Activated CD4-positive, alpha-beta T cell treated with anti-CD3 and anti-CD28 coated beads for 36 hours (primary cell): Measurements from ENCODE around the gene PAN2. TPM values are rescaled to one million over a fixed set of nuclear protein-coding genes. Genes with fewer than 3 reads are reported as not detected.
"Not testable (repeated sequence)": the region's sequence is repeated elsewhere in the genome, so short reads cannot be mapped to it uniquely, and the experiment has no call there.

ENCODE experiments used
- ATAC-seq: fragments of 200-7000 bp; cut with Tn5 transposase; one replicate; pipeline ENCODE4 v1.10.0; 2021; ENCODE audit warnings: mild to moderate bottlenecking, moderate library complexity
- CTCF ChIA-PET: fragments of 350-600 bp; sonication (Branson Sonifier 250); formaldehyde crosslinking; loops from one replicate; lab custom pipeline; 2021; ENCODE audit warnings: antibody characterized with exemption; lab: Charles Lee
- POLR2A ChIA-PET: fragments of 350-600 bp; sonication (Branson Sonifier 250); formaldehyde crosslinking; loops from one replicate; lab custom pipeline; 2021; ENCODE audit warnings: antibody characterized with exemption, inconsistent platforms; lab: Charles Lee
- DNase-seq: peaks from one replicate; pipeline ENCODE4 v3.0.0-alpha.2; 2020
- H3K27ac Mint-ChIP-seq: one replicate; pipeline ENCODE4 v1.8.0; 2021; ENCODE audit warnings: mixed read lengths
- H3K27me3 Mint-ChIP-seq: one replicate; pipeline ENCODE4 v1.8.0; 2021; ENCODE audit warnings: mixed read lengths
- H3K36me3 Mint-ChIP-seq: one replicate; pipeline ENCODE4 v1.8.0; 2021; ENCODE audit warnings: low read depth, mixed read lengths
- H3K4me1 Mint-ChIP-seq: one replicate; pipeline ENCODE4 v1.8.0; 2021; ENCODE audit warnings: mixed read lengths
- H3K4me3 Mint-ChIP-seq: one replicate; pipeline ENCODE4 v1.8.0; 2021; ENCODE audit warnings: mild to moderate bottlenecking, moderate library complexity, mixed read lengths
- H3K9me3 Mint-ChIP-seq: one replicate; pipeline ENCODE4 v1.8.0; 2021; ENCODE audit warnings: low read depth, mixed read lengths
- intact Hi-C, 2 experiments: fragments of 100-400 bp; cut with DNase I in 1 of 2; cut with micrococcal nuclease in 1 of 2; formaldehyde crosslinking; loops; one replicate each; pipeline versions ENCODE4 v1.14.2 to v1.15.1; 2022 to 2024; cut with DNase I, micrococcal nuclease
- total RNA-seq, 2 experiments: library from RNA; stranded (reverse); gene quantifications; one replicate each; pipeline ENCODE4 v1.2.3, GENCODE V29; 2021

The PAN2 gene
- total RNA-seq, 2 experiments from 2014 or later: 54.6 to 62.5 TPM

GRCh38 chr12:56332512-56333196 is 1.1 kb downstream of the PAN2 start:
- H3K27ac Mint-ChIP-seq: peak overlapping the region; percentile 99

GRCh38 chr12:56330936-56331490 is 2.8 kb downstream of the PAN2 start:
- DNase-seq (no peak), ATAC-seq (no peak)
- H3K4me1 Mint-ChIP-seq: peaks cover 11% of the 10 kb centered on the region
- H3K27ac Mint-ChIP-seq: no peak overlapping the region
- CTCF ChIA-PET: interaction anchor here (0.7 to 3.9 kb wide), 2 partner anchors 15 to 129 kb away, joined by 3 to 16 read pairs; partner anchors contain the start of gene CNPY2
- POLR2A ChIA-PET: interaction anchor here (0.6 kb wide), 1 partner anchor 29 kb away, joined by 6 read pairs; the partner anchor contains the start of gene STAT2
- peaks cover 9% of the 10 kb centered on the region for H3K36me3 Mint-ChIP-seq
- intact Hi-C loops: loop anchor here in 1 of 2 experiments (5.0 to 10.0 kb wide), 4 partner anchors 306 to 754 kb away; partner anchors contain the start of genes NAB2, NACA and PYM1
- no peaks in the 10 kb centered on the region for H3K9me3 Mint-ChIP-seq
- H3K4me3 Mint-ChIP-seq: no peak overlapping the region
- H3K27me3 Mint-ChIP-seq: no peaks in the 10 kb centered on the region

More at GRCh38 chr12:56332512-56333196, 1.1 kb downstream of the PAN2 start:
- Mint-ChIP-seq H3K4me3 (peak overlapping the region; percentile 83), H3K36me3 (no peaks in the 10 kb centered on the region), H3K9me3 (no peaks in the 10 kb centered on the region), H3K4me1 (peaks cover 24% of the 10 kb centered on the region), H3K27me3 (no peaks in the 10 kb centered on the region)
- no peak for DNase-seq
- CTCF ChIA-PET: interaction anchor here (0.7 to 3.9 kb wide), 7 partner anchors 12 to 213 kb away, joined by 3 to 16 read pairs (median 4); partner anchors contain the start of genes CNPY2 and STAT2
- POLR2A ChIA-PET: interaction anchor here (0.5 to 2.2 kb wide), 3 partner anchors 16 to 68 kb away, joined by 7 to 10 read pairs (median 9); partner anchors contain the start of genes CNPY2 and STAT2
- ATAC-seq: no peak
- intact Hi-C loops: loop anchor here in 1 of 2 experiments (1.0 to 10.0 kb wide), 9 partner anchors 16 to 752 kb away; partner anchors contain the start of genes CS, NAB2, NACA and PTGES3

- CTCF ChIA-PET: no interaction called here
- H3K9me3 Mint-ChIP-seq: no peaks in the 10 kb centered on the region
- intact Hi-C loops: no loop called here
- POLR2A ChIA-PET: no interaction called here
- no peak for DNase-seq
- no peak overlapping the region for H3K27ac Mint-ChIP-seq
- no peak for ATAC-seq
- H3K27me3 Mint-ChIP-seq: no peaks in the 10 kb centered on the region
- peaks cover 27% of the 10 kb centered on the region for H3K36me3 Mint-ChIP-seq
- no peak overlapping the region for H3K4me3 Mint-ChIP-seq
- H3K4me1 Mint-ChIP-seq: no peaks in the 10 kb centered on the region
Observed at GRCh38 chr12:56326533-56326932, 7.3 kb downstream of the PAN2 start.

- POLR2A ChIA-PET: no interaction called here
- intact Hi-C loops: no loop called here
- Mint-ChIP-seq H3K36me3 (peaks cover 27% of the 10 kb centered on the region), H3K4me3 (no peak overlapping the region), H3K4me1 (peaks cover 1% of the 10 kb centered on the region), H3K9me3 (no peaks in the 10 kb centered on the region), H3K27me3 (no peaks in the 10 kb centered on the region), H3K27ac (no peak overlapping the region)
- ATAC-seq (no peak), DNase-seq (no peak)
- CTCF ChIA-PET: no interaction called here
Observed at GRCh38 chr12:56326126-56326525, 7.7 kb downstream of the PAN2 start.

GRCh38 chr12:56324206-56324605 is 9.6 kb downstream of the PAN2 start:
- intact Hi-C loops: no loop called here
- Mint-ChIP-seq H3K27me3 (no peaks in the 10 kb centered on the region), H3K4me1 (peaks cover 6% of the 10 kb centered on the region), H3K27ac (no peak overlapping the region), H3K4me3 (no peak overlapping the region), H3K9me3 (no peaks in the 10 kb centered on the region), H3K36me3 (peaks cover 33% of the 10 kb centered on the region)
- ATAC-seq (no peak), DNase-seq (no peak)
- POLR2A ChIA-PET: interaction anchor here (0.5 kb wide), 1 partner anchor 33 kb away, joined by 3 read pairs; no protein-coding TSS in a partner anchor
- CTCF ChIA-PET: no interaction called here

- H3K4me3 Mint-ChIP-seq, H3K9me3 Mint-ChIP-seq, ATAC-seq, H3K27me3 Mint-ChIP-seq, DNase-seq, POLR2A ChIA-PET, intact Hi-C loops: not testable (repeated sequence)
- CTCF ChIA-PET: interaction anchor here (0.7 to 2.9 kb wide), 3 partner anchors 12 to 41 kb away, joined by 4 to 9 read pairs (median 6); partner anchors contain the start of gene PAN2
- H3K27ac Mint-ChIP-seq: peak overlapping the region; percentile 28
- H3K36me3 Mint-ChIP-seq: peaks cover 35% of the 10 kb centered on the region
- peaks cover 12% of the 10 kb centered on the region for H3K4me1 Mint-ChIP-seq
Observed at GRCh38 chr12:56321610-56322009, 12.2 kb downstream of the PAN2 start.

GRCh38 chr12:56321027-56321426 is 12.8 kb downstream of the PAN2 start:
- Mint-ChIP-seq H3K27ac (peak overlapping the region; percentile 60), H3K27me3 (no peaks in the 10 kb centered on the region), H3K9me3 (no peaks in the 10 kb centered on the region), H3K36me3 (peaks cover 31% of the 10 kb centered on the region), H3K4me1 (peaks cover 13% of the 10 kb centered on the region), H3K4me3 (no peak overlapping the region)
- intact Hi-C loops: no loop called here
- peak; percentile 29 for ATAC-seq
- ChIA-PET CTCF (interaction anchor here (0.7 to 2.9 kb wide), 4 partner anchors 12 to 21 kb away, joined by 3 to 9 read pairs (median 4); partner anchors contain the start of gene PAN2), POLR2A (interaction anchor here (0.6 to 0.9 kb wide), 2 partner anchors 22 to 140 kb away, joined by 4 to 7 read pairs; no protein-coding TSS in a partner anchor)
- peak; percentile 51 for DNase-seq

GRCh38 chr12:56317675-56318074 is 16.1 kb downstream of the PAN2 start:
- CTCF ChIA-PET: interaction anchor here (2.3 to 5.0 kb wide), 2 partner anchors 42 to 128 kb away, joined by 8 to 30 read pairs; partner anchors contain the start of genes SMARCC2 and STAT2
- DNase-seq: peak; percentile 37
- no peak overlapping the region for H3K27ac Mint-ChIP-seq

GRCh38 chr12:56315622-56316473 is 18.0 kb downstream of the PAN2 start, which contains the start of gene CNPY2:
TSS of gene CNPY2 (minus strand) at chr12:56315988. CDS start at chr12:56315217, 771 bp downstream.
- ChIA-PET CTCF (interaction anchor here (0.6 to 5.0 kb wide), 12 partner anchors 14 to 610 kb away, joined by 3 to 30 read pairs (median 4); partner anchors contain the start of genes IL23A, PAN2, RNF41 and SMARCC2), POLR2A (interaction anchor here (0.5 to 2.0 kb wide), 12 partner anchors 17 to 383 kb away, joined by 3 to 16 read pairs (median 6); partner anchors contain the start of genes IL23A, PAN2, RNF41 and STAT2)
- Mint-ChIP-seq H3K27me3 (no peaks in the 10 kb centered on the region), H3K4me1 (peaks cover 18% of the 10 kb centered on the region), H3K4me3 (peak within 1 kb of the TSS; percentile 97), H3K27ac (peak within 1 kb of the TSS; percentile 95), H3K9me3 (no peaks in the 10 kb centered on the region), H3K36me3 (peaks cover 22% of the 10 kb centered on the region)
- ATAC-seq (peak; percentile 93), DNase-seq (peak; percentile 95)
- intact Hi-C loops: loop anchor here (1.0 to 5.0 kb wide), 17 partner anchors 16 to 371 kb away; partner anchors contain the start of genes CS (in 2 of the 2), IL23A (in 2 of the 2), STAT2 (in 2 of the 2) and TIMELESS (in 2 of the 2)

More at GRCh38 chr12:56317675-56318074, 16.1 kb downstream of the PAN2 start:
- Mint-ChIP-seq H3K9me3 (no peaks in the 10 kb centered on the region), H3K4me1 (peaks cover 22% of the 10 kb centered on the region), H3K27me3 (no peaks in the 10 kb centered on the region), H3K4me3 (no peak overlapping the region), H3K36me3 (peaks cover 21% of the 10 kb centered on the region)
- intact Hi-C loops: loop anchor here (2.0 to 5.0 kb wide), 4 partner anchors 21 to 370 kb away; partner anchors contain the start of genes IL23A (in 1 of the 2), PTGES3 (in 1 of the 2), STAT2 (in 1 of the 2) and TIMELESS (in 1 of the 2)
- POLR2A ChIA-PET: no interaction called here
- ATAC-seq: no peak

GRCh38 chr12:56315249-56315621 is 18.6 kb downstream of the PAN2 start:
- peaks cover 28% of the 10 kb centered on the region for H3K36me3 Mint-ChIP-seq
- H3K9me3 Mint-ChIP-seq: no peaks in the 10 kb centered on the region
- no peaks in the 10 kb centered on the region for H3K27me3 Mint-ChIP-seq
- H3K4me3 Mint-ChIP-seq: peak overlapping the region; percentile 97
- CTCF ChIA-PET: interaction anchor here (1.4 to 5.0 kb wide), 6 partner anchors 17 to 149 kb away, joined by 3 to 30 read pairs (median 8); partner anchors contain the start of genes PAN2, SMARCC2 and STAT2
- intact Hi-C loops: loop anchor here (5.0 kb wide), 2 partner anchors 132 to 372 kb away; partner anchors contain the start of genes PTGES3 (in 1 of the 2) and TIMELESS (in 1 of the 2)
- H3K27ac Mint-ChIP-seq: peak overlapping the region; percentile 95
- peak; percentile 41 for DNase-seq
- H3K4me1 Mint-ChIP-seq: peaks cover 18% of the 10 kb centered on the region
- POLR2A ChIA-PET: interaction anchor here (0.5 to 2.0 kb wide), 10 partner anchors 16 to 382 kb away, joined by 3 to 16 read pairs (median 6); partner anchors contain the start of genes IL23A, PAN2, RNF41 and STAT2
- ATAC-seq: no peak
